Activated CD8-positive, alpha-beta T cell treated with anti-CD3 and anti-CD28 coated beads, Interleukin-2, amount 10 ng/mL, durations not matched to agents 7 days and 5 days (primary cell): ENCODE measurements around the gene RAP1GDS1. TPM values are rescaled to one million over a fixed set of nuclear protein-coding genes. Genes with fewer than 3 reads are reported as not detected.
"Not testable (repeated sequence)": the region's sequence is repeated elsewhere in the genome, so short reads cannot be mapped to it uniquely, and the experiment has no call there.

Source experiments
- ATAC-seq: fragments of 150-1000 bp; cut with Tn5 transposase; one replicate; pipeline ENCODE4 v1.10.0; 2021; ENCODE audit warnings: moderate library complexity
- CTCF ChIA-PET: fragments of 350-600 bp; sonication (Branson Sonifier 250); formaldehyde crosslinking; loops from one replicate; lab custom pipeline; 2021; ENCODE audit warnings: antibody characterized with exemption; lab: Charles Lee
- POLR2A ChIA-PET: fragments of 350-600 bp; sonication (Branson Sonifier 250); formaldehyde crosslinking; loops from one replicate; lab custom pipeline; 2021; ENCODE audit warnings: antibody characterized with exemption; lab: Charles Lee
- DNase-seq: peaks from one replicate; pipeline ENCODE4 v3.0.0-alpha.2; 2020
- H3K27ac Mint-ChIP-seq: one replicate; pipeline ENCODE4 v1.8.0; 2021; ENCODE audit warnings: mild to moderate bottlenecking, mixed read lengths
- H3K27me3 Mint-ChIP-seq: one replicate; pipeline ENCODE4 v1.8.0; 2021; ENCODE audit warnings: low read depth, mixed read lengths
- H3K36me3 Mint-ChIP-seq: one replicate; pipeline ENCODE4 v1.8.0; 2021; ENCODE audit warnings: low read depth, mixed read lengths
- H3K4me1 Mint-ChIP-seq: one replicate; pipeline ENCODE4 v1.8.0; 2021; ENCODE audit warnings: low read depth, mixed read lengths
- H3K4me3 Mint-ChIP-seq: one replicate; pipeline ENCODE4 v1.8.0; 2021; ENCODE audit warnings: mild to moderate bottlenecking, mixed read lengths
- H3K9me3 Mint-ChIP-seq: one replicate; pipeline ENCODE4 v1.8.0; 2022; ENCODE audit warnings: mixed read lengths; ENCODE audit not compliant: insufficient read depth
- total RNA-seq, 2 experiments: library from RNA; stranded (reverse); gene quantifications; one replicate each; pipeline ENCODE4 v1.2.3, GENCODE V29; 2021

Gene RAP1GDS1
- total RNA-seq, 2 experiments from 2014 or later = 64.4 to 65.5 TPM

GRCh38 chr4:98446499-98447375 lies 185.6 kb downstream of the RAP1GDS1 start:
- peaks cover 47% of the 10 kb centered on the region for H3K4me1 Mint-ChIP-seq
- H3K9me3 Mint-ChIP-seq = no peaks in the 10 kb centered on the region
- H3K4me3 Mint-ChIP-seq = peak overlapping the region; percentile 47
- peak overlapping the region; percentile 94 for H3K27ac Mint-ChIP-seq
- H3K27me3 Mint-ChIP-seq = no peaks in the 10 kb centered on the region
- peaks cover 46% of the 10 kb centered on the region for H3K36me3 Mint-ChIP-seq
- POLR2A ChIA-PET = interaction anchor here (0.6 to 1.4 kb wide), 5 partner anchors 14 to 482 kb away, joined by 3 to 6 read pairs (median 3); partner anchors contain the start of genes EIF4E and TSPAN5
- DNase-seq (peak; percentile 85), ATAC-seq (peak; percentile 94)
- CTCF ChIA-PET = interaction anchor here (0.8 to 4.2 kb wide), 4 partner anchors 13 to 186 kb away, joined by 3 to 18 read pairs (median 4); partner anchors contain the start of gene RAP1GDS1

- ATAC-seq (peak; percentile 15), DNase-seq (peak; percentile 32)
- H3K4me1 Mint-ChIP-seq = peaks cover 49% of the 10 kb centered on the region
- CTCF ChIA-PET = interaction anchor here (1.7 to 4.2 kb wide), 2 partner anchors 20 to 547 kb away, joined by 6 to 18 read pairs; partner anchors contain the start of gene METAP1
- peak overlapping the region; percentile 47 for H3K4me3 Mint-ChIP-seq
- no peaks in the 10 kb centered on the region for H3K27me3 Mint-ChIP-seq
- H3K36me3 Mint-ChIP-seq = peaks cover 40% of the 10 kb centered on the region
- peaks cover 2% of the 10 kb centered on the region for H3K9me3 Mint-ChIP-seq
- H3K27ac Mint-ChIP-seq = peak overlapping the region; percentile 94
- POLR2A ChIA-PET = interaction anchor here (0.6 to 1.0 kb wide), 3 partner anchors 13 to 627 kb away, joined by 3 to 6 read pairs (median 3); partner anchors contain the start of gene EIF4E
These were observed 186.5 kb downstream of the RAP1GDS1 start for GRCh38 chr4:98447648-98448047.

GRCh38 chr4:98448908-98449307 lies 187.7 kb downstream of the RAP1GDS1 start:
- peak; percentile 71 for DNase-seq
- POLR2A ChIA-PET = interaction anchor here (0.6 to 1.6 kb wide), 3 partner anchors 188 to 227 kb away, joined by 3 to 5 read pairs (median 3); partner anchors contain the start of genes RAP1GDS1 and TSPAN5

GRCh38 chr4:98452091-98452490 lies 190.9 kb downstream of the RAP1GDS1 start:
- no peak overlapping the region for H3K4me3 Mint-ChIP-seq
- peaks cover 46% of the 10 kb centered on the region for H3K4me1 Mint-ChIP-seq
- H3K36me3 Mint-ChIP-seq = peaks cover 33% of the 10 kb centered on the region
- H3K9me3 Mint-ChIP-seq = peaks cover 17% of the 10 kb centered on the region
- H3K27ac Mint-ChIP-seq = no peak overlapping the region
- CTCF ChIA-PET = interaction anchor here (1.5 to 1.6 kb wide), 2 partner anchors 16 to 187 kb away, joined by 4 to 5 read pairs; no protein-coding TSS in a partner anchor
- no peaks in the 10 kb centered on the region for H3K27me3 Mint-ChIP-seq
- no peak for ATAC-seq
- POLR2A ChIA-PET = interaction anchor here (0.6 kb wide), 1 partner anchor 610 kb away, joined by 3 read pairs; no protein-coding TSS in a partner anchor
- no peak for DNase-seq

More at GRCh38 chr4:98448908-98449307, 187.7 kb downstream of the RAP1GDS1 start:
- peak overlapping the region; percentile 4 for H3K4me3 Mint-ChIP-seq
- peaks cover 14% of the 10 kb centered on the region for H3K9me3 Mint-ChIP-seq
- peaks cover 58% of the 10 kb centered on the region for H3K4me1 Mint-ChIP-seq
- peak overlapping the region; percentile 43 for H3K27ac Mint-ChIP-seq
- ATAC-seq = no peak
- CTCF ChIA-PET = interaction anchor here (1.4 to 4.2 kb wide), 4 partner anchors 19 to 546 kb away, joined by 3 to 18 read pairs (median 5); partner anchors contain the start of gene METAP1
- no peaks in the 10 kb centered on the region for H3K27me3 Mint-ChIP-seq
- peaks cover 40% of the 10 kb centered on the region for H3K36me3 Mint-ChIP-seq

- Mint-ChIP-seq H3K4me1 (peaks cover 19% of the 10 kb centered on the region), H3K9me3 (peaks cover 23% of the 10 kb centered on the region), H3K36me3 (peaks cover 29% of the 10 kb centered on the region)
- H3K27ac Mint-ChIP-seq, DNase-seq, POLR2A ChIA-PET, H3K27me3 Mint-ChIP-seq, H3K4me3 Mint-ChIP-seq, ATAC-seq: not testable (repeated sequence)
- CTCF ChIA-PET = interaction anchor here (3.4 kb wide), 1 partner anchor 10 kb away, joined by 15 read pairs; no protein-coding TSS in a partner anchor
These were observed 196.2 kb downstream of the RAP1GDS1 start for GRCh38 chr4:98457422-98457821.

GRCh38 chr4:98461121-98461865 lies 200.1 kb downstream of the RAP1GDS1 start:
- CTCF ChIA-PET = interaction anchor here (1.2 kb wide), 1 partner anchor 28 kb away, joined by 3 read pairs; no protein-coding TSS in a partner anchor
- H3K36me3 Mint-ChIP-seq = peaks cover 12% of the 10 kb centered on the region
- not testable (repeated sequence) for DNase-seq, H3K27ac Mint-ChIP-seq, H3K4me3 Mint-ChIP-seq, H3K27me3 Mint-ChIP-seq, H3K9me3 Mint-ChIP-seq, ATAC-seq, H3K4me1 Mint-ChIP-seq
- POLR2A ChIA-PET = interaction anchor here (0.6 kb wide), 1 partner anchor 14 kb away, joined by 6 read pairs; no protein-coding TSS in a partner anchor

- peaks cover 8% of the 10 kb centered on the region for H3K36me3 Mint-ChIP-seq
- ATAC-seq = no peak
These were observed 201.3 kb downstream of the RAP1GDS1 start for GRCh38 chr4:98462487-98462886.

GRCh38 chr4:98466868-98467599 lies 205.8 kb downstream of the RAP1GDS1 start:
- H3K27me3 Mint-ChIP-seq = no peaks in the 10 kb centered on the region
- H3K9me3 Mint-ChIP-seq = no peaks in the 10 kb centered on the region
- peaks cover 17% of the 10 kb centered on the region for H3K36me3 Mint-ChIP-seq
- no peak for DNase-seq
- peak overlapping the region; percentile 62 for H3K4me3 Mint-ChIP-seq
- no peak for ATAC-seq
- H3K27ac Mint-ChIP-seq = peak overlapping the region; percentile 69
- CTCF ChIA-PET = interaction anchor here (0.6 to 2.6 kb wide), 37 partner anchors 9 to 996 kb away, joined by 3 to 21 read pairs (median 4); partner anchors contain the start of genes EIF4E, METAP1, STPG2 and TSPAN5
- peaks cover 30% of the 10 kb centered on the region for H3K4me1 Mint-ChIP-seq
- POLR2A ChIA-PET = interaction anchor here (1.0 to 1.6 kb wide), 3 partner anchors 10 to 461 kb away, joined by 4 to 9 read pairs (median 4); partner anchors contain the start of genes EIF4E and TSPAN5

More at GRCh38 chr4:98462487-98462886, 201.3 kb downstream of the RAP1GDS1 start:
- Mint-ChIP-seq H3K4me1 (peaks cover 8% of the 10 kb centered on the region), H3K4me3 (no peak overlapping the region), H3K27me3 (no peaks in the 10 kb centered on the region), H3K27ac (no peak overlapping the region), H3K9me3 (peaks cover 6% of the 10 kb centered on the region)
- no peak for DNase-seq
- CTCF ChIA-PET = no interaction called here
- POLR2A ChIA-PET = interaction anchor here (1.0 kb wide), 1 partner anchor 467 kb away, joined by 3 read pairs; the partner anchor contains the start of gene EIF4E

- DNase-seq = peak; percentile 81
- H3K4me1 Mint-ChIP-seq = peaks cover 33% of the 10 kb centered on the region
- ChIA-PET POLR2A (interaction anchor here (0.6 to 1.6 kb wide), 4 partner anchors 9 to 461 kb away, joined by 3 to 9 read pairs (median 4); partner anchors contain the start of genes EIF4E and TSPAN5), CTCF (interaction anchor here (0.6 to 2.6 kb wide), 50 partner anchors 10 to 995 kb away, joined by 3 to 21 read pairs (median 4); partner anchors contain the start of genes EIF4E, METAP1, STPG2 and TSPAN5)
- H3K4me3 Mint-ChIP-seq = peak overlapping the region; percentile 62
- peak; percentile 92 for ATAC-seq
- no peaks in the 10 kb centered on the region for H3K27me3 Mint-ChIP-seq
- peak overlapping the region; percentile 69 for H3K27ac Mint-ChIP-seq
- H3K36me3 Mint-ChIP-seq = peaks cover 22% of the 10 kb centered on the region
- H3K9me3 Mint-ChIP-seq = no peaks in the 10 kb centered on the region
These were observed 206.5 kb downstream of the RAP1GDS1 start for GRCh38 chr4:98467627-98468072.

- ATAC-seq (no peak), DNase-seq (no peak)
- peaks cover 33% of the 10 kb centered on the region for H3K4me1 Mint-ChIP-seq
- CTCF ChIA-PET = interaction anchor here (1.1 to 2.6 kb wide), 10 partner anchors 9 to 587 kb away, joined by 4 to 21 read pairs (median 14); partner anchors contain the start of genes EIF4E and METAP1
- H3K27me3 Mint-ChIP-seq = no peaks in the 10 kb centered on the region
- H3K9me3 Mint-ChIP-seq = no peaks in the 10 kb centered on the region
- POLR2A ChIA-PET = interaction anchor here (1.6 kb wide), 1 partner anchor 460 kb away, joined by 9 read pairs; the partner anchor contains the start of gene EIF4E
- H3K4me3 Mint-ChIP-seq = no peak overlapping the region
- H3K36me3 Mint-ChIP-seq = peaks cover 27% of the 10 kb centered on the region
- H3K27ac Mint-ChIP-seq = no peak overlapping the region
These were observed 207.5 kb downstream of the RAP1GDS1 start for GRCh38 chr4:98468709-98469108.
